Activated naive CD4-positive, alpha-beta T cell treated with anti-CD3 and anti-CD28 coated beads, Interleukin-2, amount 10 ng/mL, durations not matched to agents 7 days and 5 days (primary cell): ENCODE results near the gene FSD1.

ENCODE experiments used
- CTCF ChIA-PET: fragments of 350-600 bp; sonication (Branson Sonifier 250); formaldehyde crosslinking; loops from one replicate; lab custom pipeline; 2021; ENCODE audit warnings: antibody characterized with exemption; lab: Charles Lee
- DNase-seq: peaks from one replicate; pipeline ENCODE4 v3.0.0-alpha.2; 2020
- H3K27ac Mint-ChIP-seq: one replicate; pipeline ENCODE4 v1.8.0; 2021; ENCODE audit warnings: mild to moderate bottlenecking, moderate library complexity, mixed read lengths
- H3K27me3 Mint-ChIP-seq: one replicate; pipeline ENCODE4 v1.8.0; 2021; ENCODE audit warnings: mild to moderate bottlenecking, mixed read lengths
- H3K36me3 Mint-ChIP-seq: one replicate; pipeline ENCODE4 v1.8.0; 2021; ENCODE audit warnings: mixed read lengths
- H3K4me1 Mint-ChIP-seq: one replicate; pipeline ENCODE4 v1.8.0; 2021; ENCODE audit warnings: mixed read lengths
- H3K4me3 Mint-ChIP-seq: one replicate; pipeline ENCODE4 v1.8.0; 2021; ENCODE audit warnings: mild to moderate bottlenecking, moderate library complexity, mixed read lengths
- H3K9me3 Mint-ChIP-seq: one replicate; pipeline ENCODE4 v1.8.0; 2021; ENCODE audit warnings: mixed read lengths

The FSD1 gene

DNA sequence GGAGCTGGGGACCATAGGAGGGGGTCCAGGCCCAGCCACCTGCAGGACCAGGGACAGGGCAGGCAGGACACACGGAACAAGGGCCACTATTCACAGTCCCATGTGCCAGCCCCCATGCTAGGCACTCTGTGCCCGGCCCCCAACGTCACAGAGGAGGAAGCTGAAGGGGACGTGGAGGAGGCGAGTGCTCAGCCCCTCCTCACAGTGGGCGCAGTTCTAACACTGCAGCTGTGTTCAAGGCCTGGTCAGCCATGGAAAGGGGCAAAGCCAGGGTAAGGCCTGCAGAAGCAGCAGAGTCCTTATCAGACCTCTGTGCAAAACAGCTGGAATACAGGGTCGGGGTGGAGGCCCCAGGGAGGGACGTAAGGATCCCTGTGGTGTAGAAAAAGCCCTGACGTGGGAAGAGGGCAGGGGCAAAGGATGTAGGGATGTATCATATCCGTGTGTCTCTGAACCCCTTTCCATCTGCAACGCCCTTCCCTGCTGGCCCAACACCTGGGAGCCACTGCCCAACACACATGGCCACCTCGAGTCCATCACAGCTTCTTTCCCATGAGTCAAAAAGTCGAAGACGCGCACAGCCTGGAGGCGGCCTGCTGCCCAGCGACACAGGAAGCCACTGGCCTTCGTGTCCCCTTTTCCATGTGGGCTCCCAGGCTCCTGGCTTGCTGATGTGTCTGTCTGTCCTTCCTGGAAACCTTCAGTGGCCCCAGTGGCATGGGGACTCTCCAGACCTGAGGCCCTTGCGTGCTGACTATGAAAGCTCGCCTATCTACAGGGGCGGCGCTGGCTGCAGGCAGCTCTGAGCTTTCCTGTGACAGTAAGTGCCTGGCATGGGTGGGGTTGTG, 68.0 kb downstream of the FSD1 start:
- no peaks in the 10 kb centered on the region for H3K9me3 Mint-ChIP-seq
- peak; percentile 18 for DNase-seq
- H3K27ac Mint-ChIP-seq, result peak overlapping the region; percentile 72
- CTCF ChIA-PET, result interaction anchor here (0.9 kb wide), 1 partner anchor 28 kb away, joined by 3 read pairs; the partner anchor contains the start of gene SH3GL1
- no peak overlapping the region for H3K4me3 Mint-ChIP-seq
- peaks cover 83% of the 10 kb centered on the region for H3K4me1 Mint-ChIP-seq
- no peaks in the 10 kb centered on the region for H3K27me3 Mint-ChIP-seq
- H3K36me3 Mint-ChIP-seq, result peaks cover 33% of the 10 kb centered on the region

DNA sequence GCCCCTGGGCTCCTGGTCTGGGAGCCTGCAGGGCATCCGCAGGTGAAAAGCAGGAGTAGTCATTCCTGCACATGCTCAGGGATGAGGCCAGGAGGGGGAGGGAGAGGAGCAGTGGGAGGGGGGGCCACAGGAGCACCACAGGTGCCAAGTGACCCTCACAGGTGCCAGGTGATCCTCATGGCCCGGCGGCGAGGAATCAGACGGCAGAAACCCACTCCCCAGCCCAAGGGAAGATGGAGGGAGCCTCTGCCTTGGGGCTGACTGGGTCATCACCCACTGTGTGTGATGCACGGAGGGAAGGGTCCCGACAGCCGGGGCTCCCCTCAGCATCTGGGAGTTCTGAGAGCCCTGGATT, 68.6 kb downstream of the FSD1 start:
- CTCF ChIA-PET, result no interaction called here
- DNase-seq, result no peak
- Mint-ChIP-seq H3K36me3 (peaks cover 36% of the 10 kb centered on the region), H3K9me3 (no peaks in the 10 kb centered on the region), H3K4me1 (peaks cover 83% of the 10 kb centered on the region), H3K27ac (peak overlapping the region; percentile 7), H3K27me3 (no peaks in the 10 kb centered on the region), H3K4me3 (no peak overlapping the region)
